Measurements from ENCODE around the gene TCF3. TPM values are rescaled to one million over a fixed set of nuclear protein-coding genes. Genes with fewer than 3 reads are reported as not detected.

TCF3 gene
- total and polyA plus RNA-seq, 12 donors = 8.5 to 96.0 (median 42.0) TPM

DNA sequence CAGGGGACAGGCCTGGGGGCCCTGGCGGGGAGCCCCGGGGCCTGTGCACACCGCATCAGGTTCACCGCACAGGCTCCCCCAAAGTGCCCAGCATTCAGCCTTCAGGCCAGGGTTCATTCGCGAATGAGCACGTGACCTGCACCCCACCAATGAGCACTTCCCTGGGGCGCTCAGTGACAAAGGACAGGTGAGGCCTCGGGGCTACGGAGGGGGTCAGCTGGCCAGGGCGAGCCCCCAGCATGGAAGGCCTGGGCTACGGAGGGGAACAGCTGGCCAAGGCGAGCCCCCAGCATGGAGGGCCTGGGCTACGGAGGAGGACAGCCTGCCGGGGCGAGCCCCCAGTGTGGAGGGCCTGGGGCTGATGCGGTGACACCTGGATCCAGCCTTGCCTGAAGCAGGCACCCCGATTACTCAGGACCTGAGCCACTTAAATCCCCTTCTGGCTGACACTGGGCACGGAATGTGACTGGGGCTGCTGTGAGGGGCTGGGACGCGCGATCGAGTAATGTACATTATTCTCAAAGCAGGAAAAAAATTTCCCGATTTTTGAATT, 23.1 kb downstream of the TCF3 start:
- H3K36me3 ChIP-seq (replicated peaks in 1 of 2) = peaks cover 0 to 4% of the 10 kb centered on the region in 2 donors
- intact Hi-C loops (cut with DNase I) = no loop called here
- no peak overlapping the region for H3K27ac ChIP-seq
- no peaks in the 10 kb centered on the region for H3K9me3 ChIP-seq (replicated peaks in 1 of 3)
- H3K27me3 ChIP-seq = no peaks in the 10 kb centered on the region
- no peak overlapping the region for H3K4me3 ChIP-seq
- H3K4me1 ChIP-seq (replicated peaks in 1 of 2) = no peaks in the 10 kb centered on the region
- DNase-seq = no peak
- WGBS, 4 donors = 94 to 97% (median 97%) methylated on average over 7 to 24 of the region's 24 CpGs
- TF ChIP-seq POLR2A (IDR thresholded peaks at IDR 0.05) = no peak
- TF ChIP-seq, protein P1, sequence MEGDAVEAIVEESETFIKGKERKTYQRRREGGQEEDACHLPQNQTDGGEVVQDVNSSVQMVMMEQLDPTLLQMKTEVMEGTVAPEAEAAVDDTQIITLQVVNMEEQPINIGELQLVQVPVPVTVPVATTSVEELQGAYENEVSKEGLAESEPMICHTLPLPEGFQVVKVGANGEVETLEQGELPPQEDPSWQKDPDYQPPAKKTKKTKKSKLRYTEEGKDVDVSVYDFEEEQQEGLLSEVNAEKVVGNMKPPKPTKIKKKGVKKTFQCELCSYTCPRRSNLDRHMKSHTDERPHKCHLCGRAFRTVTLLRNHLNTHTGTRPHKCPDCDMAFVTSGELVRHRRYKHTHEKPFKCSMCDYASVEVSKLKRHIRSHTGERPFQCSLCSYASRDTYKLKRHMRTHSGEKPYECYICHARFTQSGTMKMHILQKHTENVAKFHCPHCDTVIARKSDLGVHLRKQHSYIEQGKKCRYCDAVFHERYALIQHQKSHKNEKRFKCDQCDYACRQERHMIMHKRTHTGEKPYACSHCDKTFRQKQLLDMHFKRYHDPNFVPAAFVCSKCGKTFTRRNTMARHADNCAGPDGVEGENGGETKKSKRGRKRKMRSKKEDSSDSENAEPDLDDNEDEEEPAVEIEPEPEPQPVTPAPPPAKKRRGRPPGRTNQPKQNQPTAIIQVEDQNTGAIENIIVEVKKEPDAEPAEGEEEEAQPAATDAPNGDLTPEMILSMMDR (IDR thresholded peaks at IDR 0.05) = no peak

DNA sequence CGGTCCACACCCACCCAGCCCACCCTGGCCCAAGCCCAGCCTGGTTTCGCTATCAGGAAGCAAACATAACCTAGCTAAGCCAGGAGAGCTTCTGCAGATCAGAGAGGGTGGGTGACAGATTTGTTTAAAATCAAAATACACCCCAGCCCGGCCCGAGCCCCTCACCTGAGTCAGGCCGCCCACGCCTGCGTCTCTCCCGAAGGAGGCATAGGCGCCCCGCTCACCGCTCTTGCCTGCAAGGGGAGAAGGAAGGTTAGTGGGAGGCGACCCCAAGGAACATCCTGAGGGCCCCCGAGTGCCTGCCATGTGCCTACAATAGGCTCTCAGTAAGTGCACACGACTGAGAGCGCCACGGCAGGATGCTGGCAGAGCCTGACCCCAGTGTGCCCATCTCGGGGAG, 25.2 kb downstream of the TCF3 start:
- no peaks in the 10 kb centered on the region for H3K4me1 ChIP-seq (replicated peaks in 1 of 2)
- H3K4me3 ChIP-seq = no peak overlapping the region
- no peaks in the 10 kb centered on the region for H3K9me3 ChIP-seq (replicated peaks in 1 of 3)
- no peak for DNase-seq
- no peak overlapping the region for H3K27ac ChIP-seq
- no peaks in the 10 kb centered on the region for H3K27me3 ChIP-seq
- H3K36me3 ChIP-seq (replicated peaks in 1 of 2) = peaks cover 0 to 4% of the 10 kb centered on the region in 2 donors
- no peak for TF ChIP-seq POLR2A (IDR thresholded peaks at IDR 0.05)
- intact Hi-C loops (cut with DNase I) = no loop called here
- 95 to 98% (median 96%) methylated on average over 5 to 17 of the region's 17 CpGs for WGBS, 4 donors

DNA sequence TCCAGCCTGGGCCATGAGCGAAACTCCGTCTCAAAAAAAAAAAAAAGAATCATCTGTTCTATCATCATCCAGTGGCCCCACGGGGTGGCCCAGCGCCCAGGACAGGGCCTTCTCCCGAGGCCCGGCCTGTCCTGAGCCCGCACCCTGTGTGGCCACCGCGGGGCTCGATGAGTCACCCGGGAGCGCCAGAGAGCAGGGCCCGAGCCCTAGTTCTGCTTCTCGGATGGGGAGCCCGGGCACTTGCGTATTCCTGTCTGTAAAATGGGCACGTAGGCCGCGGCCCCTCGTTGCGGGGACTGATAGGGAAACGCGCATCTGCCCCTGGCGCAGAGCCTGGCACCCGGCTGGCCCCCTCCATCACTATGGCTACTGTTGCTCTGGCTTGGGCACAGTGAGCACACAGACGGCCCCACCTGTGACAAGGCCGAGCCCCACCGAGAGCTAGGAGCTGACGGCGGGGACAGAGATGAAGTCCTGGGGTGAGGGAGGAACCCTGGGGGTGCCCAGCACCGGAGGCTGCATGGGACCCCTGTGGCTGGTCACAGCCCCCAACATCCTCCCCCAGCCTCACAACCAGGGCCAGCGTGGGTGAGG, 25.9 kb downstream of the TCF3 start:
- no peak overlapping the region for H3K27ac ChIP-seq
- no peaks in the 10 kb centered on the region for H3K27me3 ChIP-seq
- intact Hi-C loops (cut with DNase I) = no loop called here
- no peak overlapping the region for H3K4me3 ChIP-seq
- no peaks in the 10 kb centered on the region for H3K4me1 ChIP-seq (replicated peaks in 1 of 2)
- WGBS, 4 donors = 88 to 95% (median 92%) methylated on average over 25 to 32 of the region's 32 CpGs
- peaks cover 0 to under 1% of the 10 kb centered on the region in 2 donors for H3K36me3 ChIP-seq (replicated peaks in 1 of 2)
- no peak for DNase-seq
- TF ChIP-seq, protein P1 (IDR thresholded peaks at IDR 0.05) = no peak
- no peak for TF ChIP-seq POLR2A (IDR thresholded peaks at IDR 0.05)
- no peaks in the 10 kb centered on the region for H3K9me3 ChIP-seq (replicated peaks in 1 of 3)

DNA sequence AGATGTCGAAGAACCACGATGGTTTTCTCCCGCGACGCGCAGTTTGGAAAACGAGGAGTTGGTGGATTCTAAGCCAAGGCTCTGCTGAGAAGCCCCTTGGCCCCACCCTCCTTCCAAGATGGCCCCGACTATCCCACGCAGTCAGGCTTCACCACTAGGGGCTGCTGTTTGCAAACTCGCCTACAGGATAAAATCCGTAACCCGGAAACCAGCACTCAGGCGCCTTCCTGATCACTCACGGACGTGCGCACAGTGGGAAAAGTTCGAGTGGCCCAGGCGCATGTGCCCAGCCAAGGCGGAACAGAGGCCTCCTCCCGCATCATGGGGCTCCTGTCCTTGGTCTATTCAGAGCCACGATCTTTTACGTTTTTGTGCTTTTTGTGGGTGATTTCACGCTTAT, 28.0 kb downstream of the TCF3 start:
- Histone ChIP-seq H3K4me1 (replicated peaks in 1 of 2) (no peaks in the 10 kb centered on the region), H3K27ac (no peak overlapping the region), H3K27me3 (no peaks in the 10 kb centered on the region), H3K4me3 (no peak overlapping the region), H3K36me3 (replicated peaks in 1 of 2) (no peaks in the 10 kb centered on the region), H3K9me3 (replicated peaks in 1 of 3) (no peaks in the 10 kb centered on the region)
- TF ChIP-seq, protein P1 (IDR thresholded peaks at IDR 0.05) = peak; percentile 23 to 56 (median 42)
- no peak for TF ChIP-seq POLR2A (IDR thresholded peaks at IDR 0.05)
- DNase-seq = peak in 5 of 7 donors; percentile 44 to 70 (median 54)
- WGBS, 4 donors = 70 to 87% (median 80%) methylated on average over 22 to 23 of the region's 23 CpGs
- intact Hi-C loops (cut with DNase I) = no loop called here

DNA sequence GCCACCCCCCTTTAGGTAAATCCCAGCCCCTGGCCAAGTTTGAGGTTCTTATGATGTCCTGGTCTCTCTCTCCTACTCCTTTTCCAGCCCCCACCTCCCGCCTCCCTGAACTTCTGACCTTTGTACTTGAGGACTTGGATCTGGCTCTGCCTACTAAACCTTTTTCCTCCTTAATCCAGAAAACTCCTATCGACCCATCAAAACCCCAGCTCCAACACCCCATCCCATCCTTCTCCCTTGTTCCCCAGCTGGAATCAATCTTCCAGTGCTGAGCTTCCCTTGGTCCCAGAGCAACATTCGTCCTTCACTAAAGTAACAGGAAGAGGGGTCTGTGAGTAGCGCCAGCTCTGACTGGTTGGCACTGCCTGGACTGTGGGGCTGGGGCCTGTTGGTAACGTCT, 29.9 kb downstream of the TCF3 start:
- H3K4me3 ChIP-seq = no peak overlapping the region
- 89 to 93% (median 92%) methylated on average over 5 of the region's 5 CpGs for WGBS, 4 donors
- no peaks in the 10 kb centered on the region for H3K27me3 ChIP-seq
- intact Hi-C loops (cut with DNase I) = no loop called here
- no peak for DNase-seq
- TF ChIP-seq POLR2A (IDR thresholded peaks at IDR 0.05) = no peak
- TF ChIP-seq, protein P1 (IDR thresholded peaks at IDR 0.05) = no peak
- no peak overlapping the region for H3K27ac ChIP-seq
- peaks cover 0 to 10% of the 10 kb centered on the region in 2 donors for H3K36me3 ChIP-seq (replicated peaks in 1 of 2)
- no peaks in the 10 kb centered on the region for H3K4me1 ChIP-seq (replicated peaks in 1 of 2)
- H3K9me3 ChIP-seq (replicated peaks in 1 of 3) = no peaks in the 10 kb centered on the region

Measured in adrenal gland (tissue), 12 donors.